ENCODE results near the gene RFNG. TPM values are rescaled to one million over a fixed set of nuclear protein-coding genes. Genes with fewer than 3 reads are reported as not detected.

Gene RFNG
- total and polyA plus RNA-seq, 2 of the 13 experiments (the other 11 are each of a cell fraction or from before 2014, with no cell fraction given): 61.4 to 64.0 TPM

DNA sequence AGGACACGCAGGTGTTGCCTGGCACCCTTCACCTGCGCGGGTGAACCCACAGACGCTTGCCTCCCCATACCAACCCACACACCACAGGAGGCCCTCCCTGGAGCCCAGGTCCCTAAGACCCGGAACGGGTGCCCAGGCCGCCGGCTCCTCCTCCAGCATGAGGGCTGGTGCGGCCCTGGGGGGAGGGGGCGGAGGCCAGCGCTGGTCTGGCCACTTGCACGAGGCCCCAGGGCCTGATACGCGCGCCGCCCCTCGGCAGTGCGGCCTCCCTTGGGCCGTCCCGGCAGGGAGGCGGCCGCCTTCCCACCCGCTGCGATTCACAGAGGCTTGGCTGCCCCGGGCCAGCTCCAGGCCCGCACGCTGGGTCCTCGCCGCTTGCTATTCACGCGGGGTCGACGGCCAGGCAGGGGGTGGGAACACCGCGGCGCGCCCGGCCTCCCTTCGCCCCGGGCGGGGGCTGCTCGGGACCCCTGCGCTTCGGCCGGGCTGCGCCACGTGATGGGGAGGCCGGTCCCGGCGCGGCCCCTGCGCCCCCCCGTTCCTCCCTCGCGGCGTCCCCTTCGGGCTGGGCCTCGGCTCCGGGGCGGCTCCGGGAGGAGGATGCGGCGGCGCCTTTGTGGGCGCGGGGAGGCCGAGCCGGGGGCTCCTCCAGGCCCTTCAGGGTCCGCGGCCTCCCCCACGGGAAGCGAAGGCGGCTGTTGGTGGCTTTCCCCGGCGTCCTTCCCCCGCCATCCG is 45.7 kb upstream of the RFNG start (continued):
- TF ChIP-seq, protein P1, sequence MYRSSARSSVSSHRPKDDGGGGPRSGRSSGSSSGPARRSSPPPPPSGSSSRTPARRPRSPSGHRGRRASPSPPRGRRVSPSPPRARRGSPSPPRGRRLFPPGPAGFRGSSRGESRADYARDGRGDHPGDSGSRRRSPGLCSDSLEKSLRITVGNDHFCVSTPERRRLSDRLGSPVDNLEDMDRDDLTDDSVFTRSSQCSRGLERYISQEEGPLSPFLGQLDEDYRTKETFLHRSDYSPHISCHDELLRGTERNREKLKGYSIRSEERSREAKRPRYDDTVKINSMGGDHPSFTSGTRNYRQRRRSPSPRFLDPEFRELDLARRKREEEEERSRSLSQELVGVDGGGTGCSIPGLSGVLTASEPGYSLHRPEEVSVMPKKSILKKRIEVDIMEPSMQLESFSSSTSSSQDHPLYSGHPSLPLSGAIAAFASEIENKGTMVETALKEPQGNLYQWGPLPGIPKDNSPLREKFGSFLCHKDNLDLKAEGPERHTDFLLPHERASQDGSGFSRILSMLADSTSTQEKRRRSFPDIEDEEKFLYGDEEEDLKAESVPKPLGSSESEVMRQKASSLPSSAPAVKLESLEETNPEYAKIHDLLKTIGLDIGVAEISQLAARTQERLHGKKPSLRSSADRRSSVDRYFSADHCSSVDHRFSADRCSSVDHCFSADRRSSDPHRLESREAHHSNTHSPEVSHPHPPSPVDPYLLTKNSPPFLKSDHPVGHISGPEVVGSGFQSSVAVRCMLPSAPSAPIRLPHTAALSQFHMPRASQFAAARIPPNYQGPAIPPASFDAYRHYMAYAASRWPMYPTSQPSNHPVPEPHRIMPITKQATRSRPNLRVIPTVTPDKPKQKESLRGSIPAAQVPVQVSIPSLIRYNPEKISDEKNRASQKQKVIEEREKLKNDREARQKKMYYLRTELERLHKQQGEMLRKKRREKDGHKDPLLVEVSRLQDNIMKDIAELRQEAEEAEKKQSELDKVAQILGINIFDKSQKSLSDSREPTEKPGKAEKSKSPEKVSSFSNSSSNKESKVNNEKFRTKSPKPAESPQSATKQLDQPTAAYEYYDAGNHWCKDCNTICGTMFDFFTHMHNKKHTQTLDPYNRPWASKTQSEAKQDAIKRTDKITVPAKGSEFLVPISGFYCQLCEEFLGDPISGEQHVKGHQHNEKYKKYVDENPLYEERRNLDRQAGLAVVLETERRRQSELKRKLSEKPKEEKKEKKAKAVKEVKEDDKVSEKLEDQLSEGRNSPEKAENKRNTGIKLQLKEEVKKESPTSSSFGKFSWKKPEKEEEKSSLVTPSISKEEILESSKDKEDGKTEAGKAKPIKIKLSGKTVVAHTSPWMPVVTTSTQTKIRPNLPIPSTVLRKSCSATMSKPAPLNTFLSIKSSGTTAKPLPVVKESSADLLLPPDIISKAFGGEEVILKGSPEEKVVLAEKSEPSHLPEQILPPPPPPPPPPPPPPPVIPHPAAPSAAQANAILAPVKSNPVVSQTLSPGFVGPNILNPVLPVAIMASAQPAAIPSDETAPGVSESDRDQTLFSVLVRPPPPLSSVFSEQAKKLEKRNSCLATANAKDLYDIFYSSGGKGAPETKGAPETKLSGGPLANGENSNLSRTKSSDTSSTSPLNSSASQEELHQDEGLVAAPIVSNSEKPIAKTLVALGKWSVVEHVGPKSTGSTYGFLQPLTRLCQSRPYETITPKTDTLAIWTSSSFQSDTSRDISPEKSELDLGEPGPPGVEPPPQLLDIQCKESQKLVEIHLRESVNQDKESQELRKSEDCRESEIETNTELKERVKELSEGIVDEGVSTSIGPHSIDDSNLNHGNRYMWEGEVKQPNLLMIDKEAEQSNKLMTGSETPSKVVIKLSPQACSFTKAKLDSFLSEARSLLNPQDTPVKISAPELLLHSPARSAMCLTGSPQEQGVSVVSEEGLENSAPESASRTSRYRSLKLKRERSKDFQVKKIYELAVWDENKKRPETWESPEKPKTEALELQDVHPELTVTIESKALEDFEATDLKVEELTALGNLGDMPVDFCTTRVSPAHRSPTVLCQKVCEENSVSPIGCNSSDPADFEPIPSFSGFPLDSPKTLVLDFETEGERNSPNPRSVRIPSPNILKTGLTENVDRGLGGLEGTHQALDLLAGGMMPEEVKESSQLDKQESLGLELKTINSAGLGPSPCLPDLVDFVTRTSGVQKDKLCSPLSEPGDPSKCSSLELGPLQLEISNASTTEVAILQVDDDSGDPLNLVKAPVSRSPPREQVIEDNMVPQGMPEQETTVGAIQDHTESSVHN (CRISPR knock-in tag; IDR thresholded peaks at IDR 0.05): no peak
- TF ChIP-seq ZBTB38 (CRISPR knock-in tag; IDR thresholded peaks at IDR 0.05) (no peak), ZFY (CRISPR knock-in tag; IDR thresholded peaks at IDR 0.05) (peak; percentile 52; the same call in 1 of the 2 replicates), RAD51 (IDR thresholded peaks at IDR 0.05; ENCODE audit: borderline replicate concordance) (no peak), ZNF446 (CRISPR knock-in tag; IDR thresholded peaks at IDR 0.05) (peak; percentile 19), NR3C1 (CRISPR knock-in tag; IDR thresholded peaks at IDR 0.05) (no peak), GPN1 (CRISPR knock-in tag; IDR thresholded peaks at IDR 0.05; ENCODE audit: borderline replicate concordance) (no peak), NR2F6 (IDR thresholded peaks at IDR 0.05) (no peak), NR2F6 (CRISPR knock-in tag; IDR thresholded peaks at IDR 0.05) (no peak), PHB2 (IDR thresholded peaks at IDR 0.05; ENCODE audit: partially characterized antibody) (no peak), KLF16 (CRISPR knock-in tag; IDR thresholded peaks at IDR 0.05) (peak in 1 of 2 experiments; percentile 51; a peak in 1 of 4 replicates), ZNF441 (CRISPR knock-in tag; IDR thresholded peaks at IDR 0.05; ENCODE audit: borderline replicate concordance) (no peak; the same call in 1 of the 2 replicates), ZMYM2 (CRISPR knock-in tag; IDR thresholded peaks at IDR 0.05) (no peak), PRPF4 (IDR thresholded peaks at IDR 0.05; ENCODE audit: low read depth, low read length, poor library complexity, severe bottlenecking) (no peak), NFE2 (CRISPR knock-in tag; IDR thresholded peaks at IDR 0.05) (no peak)
- TF ChIP-seq, protein P2, sequence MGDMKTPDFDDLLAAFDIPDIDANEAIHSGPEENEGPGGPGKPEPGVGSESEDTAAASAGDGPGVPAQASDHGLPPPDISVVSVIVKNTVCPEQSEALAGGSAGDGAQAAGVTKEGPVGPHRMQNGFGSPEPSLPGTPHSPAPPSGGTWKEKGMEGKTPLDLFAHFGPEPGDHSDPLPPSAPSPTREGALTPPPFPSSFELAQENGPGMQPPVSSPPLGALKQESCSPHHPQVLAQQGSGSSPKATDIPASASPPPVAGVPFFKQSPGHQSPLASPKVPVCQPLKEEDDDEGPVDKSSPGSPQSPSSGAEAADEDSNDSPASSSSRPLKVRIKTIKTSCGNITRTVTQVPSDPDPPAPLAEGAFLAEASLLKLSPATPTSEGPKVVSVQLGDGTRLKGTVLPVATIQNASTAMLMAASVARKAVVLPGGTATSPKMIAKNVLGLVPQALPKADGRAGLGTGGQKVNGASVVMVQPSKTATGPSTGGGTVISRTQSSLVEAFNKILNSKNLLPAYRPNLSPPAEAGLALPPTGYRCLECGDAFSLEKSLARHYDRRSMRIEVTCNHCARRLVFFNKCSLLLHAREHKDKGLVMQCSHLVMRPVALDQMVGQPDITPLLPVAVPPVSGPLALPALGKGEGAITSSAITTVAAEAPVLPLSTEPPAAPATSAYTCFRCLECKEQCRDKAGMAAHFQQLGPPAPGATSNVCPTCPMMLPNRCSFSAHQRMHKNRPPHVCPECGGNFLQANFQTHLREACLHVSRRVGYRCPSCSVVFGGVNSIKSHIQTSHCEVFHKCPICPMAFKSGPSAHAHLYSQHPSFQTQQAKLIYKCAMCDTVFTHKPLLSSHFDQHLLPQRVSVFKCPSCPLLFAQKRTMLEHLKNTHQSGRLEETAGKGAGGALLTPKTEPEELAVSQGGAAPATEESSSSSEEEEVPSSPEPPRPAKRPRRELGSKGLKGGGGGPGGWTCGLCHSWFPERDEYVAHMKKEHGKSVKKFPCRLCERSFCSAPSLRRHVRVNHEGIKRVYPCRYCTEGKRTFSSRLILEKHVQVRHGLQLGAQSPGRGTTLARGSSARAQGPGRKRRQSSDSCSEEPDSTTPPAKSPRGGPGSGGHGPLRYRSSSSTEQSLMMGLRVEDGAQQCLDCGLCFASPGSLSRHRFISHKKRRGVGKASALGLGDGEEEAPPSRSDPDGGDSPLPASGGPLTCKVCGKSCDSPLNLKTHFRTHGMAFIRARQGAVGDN (CRISPR knock-in tag; IDR thresholded peaks at IDR 0.05): peak; percentile 74
- TF ChIP-seq, protein P3, sequence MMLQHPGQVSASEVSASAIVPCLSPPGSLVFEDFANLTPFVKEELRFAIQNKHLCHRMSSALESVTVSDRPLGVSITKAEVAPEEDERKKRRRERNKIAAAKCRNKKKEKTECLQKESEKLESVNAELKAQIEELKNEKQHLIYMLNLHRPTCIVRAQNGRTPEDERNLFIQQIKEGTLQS (CRISPR knock-in tag; IDR thresholded peaks at IDR 0.05): no peak
